Activated CD8-positive, alpha-beta memory T cell treated with anti-CD3 and anti-CD28 coated beads, Interleukin-2, amount 50 U/mL, for 1 hour (primary cell): ENCODE measurements around the gene XRCC6.
"Not testable (repeated sequence)": the region's sequence is repeated elsewhere in the genome, so short reads cannot be mapped to it uniquely, and the experiment has no call there.

Source experiments
- DNase-seq: peaks from one replicate; pipeline ENCODE4 v3.0.0-alpha.2; 2020; ENCODE audit errors: extremely low read depth

Gene XRCC6

GRCh38 chr22:41650821-41651220 lies 29.7 kb downstream of the XRCC6 start:
- DNase-seq = no peak

GRCh38 chr22:41654322-41654721 lies 33.2 kb downstream of the XRCC6 start:
- no peak for DNase-seq

- no peak for DNase-seq
Observed at GRCh38 chr22:41656556-41656955, 35.5 kb downstream of the XRCC6 start.

GRCh38 chr22:41657709-41658108 lies 36.6 kb downstream of the XRCC6 start:
- DNase-seq = no peak

- DNase-seq = no peak
Observed at GRCh38 chr22:41658869-41659268, 37.8 kb downstream of the XRCC6 start.

- no peak for DNase-seq
Observed at GRCh38 chr22:41659941-41660340, 38.8 kb downstream of the XRCC6 start.

GRCh38 chr22:41660416-41660815 lies 39.3 kb downstream of the XRCC6 start:
- DNase-seq = no peak

- DNase-seq = no peak
Observed at GRCh38 chr22:41661088-41661487, 40.0 kb downstream of the XRCC6 start.

- no peak for DNase-seq
Observed at GRCh38 chr22:41661713-41662112, 40.6 kb downstream of the XRCC6 start.

- DNase-seq = not testable (repeated sequence)
Observed at GRCh38 chr22:41663594-41663993, 42.5 kb downstream of the XRCC6 start.

GRCh38 chr22:41664490-41664889 lies 43.4 kb downstream of the XRCC6 start:
- no peak for DNase-seq

GRCh38 chr22:41664951-41665350 lies 43.9 kb downstream of the XRCC6 start:
- DNase-seq = no peak

GRCh38 chr22:41668971-41669911 lies 48.1 kb downstream of the XRCC6 start:
- DNase-seq = no peak

- DNase-seq = not testable (repeated sequence)
Observed at GRCh38 chr22:41672096-41672495, 51.0 kb downstream of the XRCC6 start.

GRCh38 chr22:41672780-41673509 lies 51.9 kb downstream of the XRCC6 start:
- no peak for DNase-seq

- no peak for DNase-seq
Observed at GRCh38 chr22:41674846-41675340, 53.8 kb downstream of the XRCC6 start.

- no peak for DNase-seq
Observed at GRCh38 chr22:41676134-41676533, 55.0 kb downstream of the XRCC6 start.

- no peak for DNase-seq
Observed at GRCh38 chr22:41681616-41682015, 60.5 kb downstream of the XRCC6 start.

GRCh38 chr22:41682033-41682807 lies 61.1 kb downstream of the XRCC6 start:
- DNase-seq = peak; percentile 45

- DNase-seq = no peak
Observed at GRCh38 chr22:41683052-41683451, 62.0 kb downstream of the XRCC6 start.

- DNase-seq = no peak
Observed at GRCh38 chr22:41683616-41684015, 62.5 kb downstream of the XRCC6 start.

GRCh38 chr22:41684194-41684593 lies 63.1 kb downstream of the XRCC6 start:
- DNase-seq = no peak
